ENCODE measurements around the gene HMMR.
"Not testable (repeated sequence)": the region's sequence is repeated elsewhere in the genome, so short reads cannot be mapped to it uniquely, and the experiment has no call there.

Gene HMMR

GRCh38 chr5:163447191-163447590 is 13.2 kb upstream of the HMMR start:
- H3K27ac Mint-ChIP-seq, result no peak overlapping the region
- H3K4me1 Mint-ChIP-seq (ENCODE audit: low read depth), result peaks cover 4% of the 10 kb centered on the region
- peaks cover 6% of the 10 kb centered on the region for H3K36me3 Mint-ChIP-seq
- H3K27me3 Mint-ChIP-seq, result no peaks in the 10 kb centered on the region
- H3K9me3 Mint-ChIP-seq (ENCODE audit: low read depth), result no peaks in the 10 kb centered on the region
- H3K4me3 Mint-ChIP-seq, result no peak overlapping the region

GRCh38 chr5:163447875-163448274 is 12.6 kb upstream of the HMMR start:
- H3K27ac Mint-ChIP-seq, result no peak overlapping the region

GRCh38 chr5:163448491-163448890 is 11.9 kb upstream of the HMMR start:
- no peaks in the 10 kb centered on the region for H3K9me3 Mint-ChIP-seq (ENCODE audit: low read depth)
- H3K27ac Mint-ChIP-seq, result peak overlapping the region; percentile 13
- H3K27me3 Mint-ChIP-seq, result no peaks in the 10 kb centered on the region
- H3K36me3 Mint-ChIP-seq, result peaks cover 4% of the 10 kb centered on the region
- H3K4me1 Mint-ChIP-seq (ENCODE audit: low read depth), result peaks cover 7% of the 10 kb centered on the region
- no peak overlapping the region for H3K4me3 Mint-ChIP-seq

More at GRCh38 chr5:163447875-163448274, 12.6 kb upstream of the HMMR start:
- Mint-ChIP-seq H3K9me3 (ENCODE audit: low read depth) (no peaks in the 10 kb centered on the region), H3K4me1 (ENCODE audit: low read depth) (peaks cover 6% of the 10 kb centered on the region), H3K36me3 (peaks cover 4% of the 10 kb centered on the region), H3K27me3 (no peaks in the 10 kb centered on the region), H3K4me3 (no peak overlapping the region)

- peaks cover 17% of the 10 kb centered on the region for H3K4me1 Mint-ChIP-seq (ENCODE audit: low read depth)
- H3K9me3 Mint-ChIP-seq (ENCODE audit: low read depth), result no peaks in the 10 kb centered on the region
- no peak overlapping the region for H3K4me3 Mint-ChIP-seq
- H3K36me3 Mint-ChIP-seq, result peaks cover 9% of the 10 kb centered on the region
- no peaks in the 10 kb centered on the region for H3K27me3 Mint-ChIP-seq
- H3K27ac Mint-ChIP-seq, result no peak overlapping the region
Observed at GRCh38 chr5:163451489-163451888, 8.9 kb upstream of the HMMR start.

GRCh38 chr5:163453705-163454104 is 6.7 kb upstream of the HMMR start:
- Mint-ChIP-seq H3K36me3 (peaks cover 9% of the 10 kb centered on the region), H3K9me3 (ENCODE audit: low read depth) (no peaks in the 10 kb centered on the region), H3K27ac (no peak overlapping the region), H3K4me3 (no peak overlapping the region), H3K27me3 (no peaks in the 10 kb centered on the region), H3K4me1 (ENCODE audit: low read depth) (peaks cover 30% of the 10 kb centered on the region)

- not testable (repeated sequence) for H3K4me3 Mint-ChIP-seq; H3K27ac Mint-ChIP-seq; H3K9me3 Mint-ChIP-seq (ENCODE audit: low read depth); H3K27me3 Mint-ChIP-seq; H3K36me3 Mint-ChIP-seq
- H3K4me1 Mint-ChIP-seq (ENCODE audit: low read depth), result peaks cover 36% of the 10 kb centered on the region
Observed at GRCh38 chr5:163455406-163455805, 5.0 kb upstream of the HMMR start.

- Mint-ChIP-seq H3K36me3 (peaks cover 7% of the 10 kb centered on the region), H3K4me3 (peak overlapping the region; percentile 46), H3K9me3 (ENCODE audit: low read depth) (no peaks in the 10 kb centered on the region), H3K27ac (peak overlapping the region; percentile 17), H3K4me1 (ENCODE audit: low read depth) (peaks cover 38% of the 10 kb centered on the region), H3K27me3 (no peaks in the 10 kb centered on the region)
Observed at GRCh38 chr5:163456029-163456589, 4.3 kb upstream of the HMMR start.

- Mint-ChIP-seq H3K27me3 (no peaks in the 10 kb centered on the region), H3K4me1 (ENCODE audit: low read depth) (peaks cover 41% of the 10 kb centered on the region), H3K27ac (peak overlapping the region; percentile 18), H3K4me3 (no peak overlapping the region), H3K36me3 (peaks cover 7% of the 10 kb centered on the region), H3K9me3 (ENCODE audit: low read depth) (no peaks in the 10 kb centered on the region)
Observed at GRCh38 chr5:163456840-163457239, 3.6 kb upstream of the HMMR start.

GRCh38 chr5:163458778-163459385 is 1.6 kb upstream of the HMMR start:
- Mint-ChIP-seq H3K27ac (peak overlapping the region; percentile 99), H3K9me3 (ENCODE audit: low read depth) (no peaks in the 10 kb centered on the region), H3K36me3 (peaks cover 7% of the 10 kb centered on the region), H3K4me1 (ENCODE audit: low read depth) (peaks cover 47% of the 10 kb centered on the region), H3K27me3 (no peaks in the 10 kb centered on the region), H3K4me3 (peak overlapping the region; percentile 98)

- H3K27ac Mint-ChIP-seq, result peak overlapping the region; percentile 99
Observed at GRCh38 chr5:163459462-163459818, 992 bp upstream of the HMMR start.

GRCh38 chr5:163459819-163460561 is 442 bp upstream of the HMMR start, which contains the start of gene NUDCD2:
Gene NUDCD2 (minus strand): TSS chr5:163460102. CDS start chr5:163460050, 52 bp downstream.
- peak within 1 kb of the TSS; percentile 98 for H3K4me3 Mint-ChIP-seq
- peaks cover 7% of the 10 kb centered on the region for H3K36me3 Mint-ChIP-seq
- peaks cover 46% of the 10 kb centered on the region for H3K4me1 Mint-ChIP-seq (ENCODE audit: low read depth)
- H3K9me3 Mint-ChIP-seq (ENCODE audit: low read depth), result no peaks in the 10 kb centered on the region
- no peaks in the 10 kb centered on the region for H3K27me3 Mint-ChIP-seq
- peak within 1 kb of the TSS; percentile 99 for H3K27ac Mint-ChIP-seq

More at GRCh38 chr5:163459462-163459818, 992 bp upstream of the HMMR start:
- no peaks in the 10 kb centered on the region for H3K9me3 Mint-ChIP-seq (ENCODE audit: low read depth)
- peaks cover 7% of the 10 kb centered on the region for H3K36me3 Mint-ChIP-seq
- H3K27me3 Mint-ChIP-seq, result no peaks in the 10 kb centered on the region
- peaks cover 47% of the 10 kb centered on the region for H3K4me1 Mint-ChIP-seq (ENCODE audit: low read depth)
- peak overlapping the region; percentile 98 for H3K4me3 Mint-ChIP-seq

- H3K4me3 Mint-ChIP-seq, result no peak overlapping the region
- H3K9me3 Mint-ChIP-seq (ENCODE audit: low read depth), result no peaks in the 10 kb centered on the region
- H3K36me3 Mint-ChIP-seq, result no peaks in the 10 kb centered on the region
- no peak overlapping the region for H3K27ac Mint-ChIP-seq
- no peaks in the 10 kb centered on the region for H3K27me3 Mint-ChIP-seq
- peaks cover 23% of the 10 kb centered on the region for H3K4me1 Mint-ChIP-seq (ENCODE audit: low read depth)
Observed at GRCh38 chr5:163463063-163463435, 2.6 kb downstream of the HMMR start.

- Mint-ChIP-seq H3K4me3 (no peak overlapping the region), H3K27ac (no peak overlapping the region), H3K27me3 (no peaks in the 10 kb centered on the region), H3K9me3 (ENCODE audit: low read depth) (no peaks in the 10 kb centered on the region), H3K36me3 (no peaks in the 10 kb centered on the region), H3K4me1 (ENCODE audit: low read depth) (peaks cover 2% of the 10 kb centered on the region)
Observed at GRCh38 chr5:163467682-163468081, 7.2 kb downstream of the HMMR start.

GRCh38 chr5:163473635-163474243 is 13.3 kb downstream of the HMMR start:
- Mint-ChIP-seq H3K27ac (no peak overlapping the region), H3K9me3 (ENCODE audit: low read depth) (no peaks in the 10 kb centered on the region), H3K27me3 (no peaks in the 10 kb centered on the region), H3K36me3 (no peaks in the 10 kb centered on the region), H3K4me3 (no peak overlapping the region), H3K4me1 (ENCODE audit: low read depth) (peaks cover 4% of the 10 kb centered on the region)

- Mint-ChIP-seq H3K9me3 (ENCODE audit: low read depth) (no peaks in the 10 kb centered on the region), H3K27ac (no peak overlapping the region), H3K27me3 (no peaks in the 10 kb centered on the region), H3K4me1 (ENCODE audit: low read depth) (peaks cover 7% of the 10 kb centered on the region), H3K36me3 (no peaks in the 10 kb centered on the region), H3K4me3 (no peak overlapping the region)
Observed at GRCh38 chr5:163475411-163475810, 15.0 kb downstream of the HMMR start.
